Neural crest cell (in vitro differentiated cells): ENCODE data around the gene UNK. TPM values are rescaled to one million over a fixed set of nuclear protein-coding genes. Genes with fewer than 3 reads are reported as not detected.

Source experiments
- DNase-seq: peaks from one replicate; pipeline ENCODE4 v3.0.0; 2021; ENCODE audit warnings: low read depth, mixed read lengths, low spot score
- H3K27ac Mint-ChIP-seq: one replicate; pipeline ENCODE4 v1.8.0; 2021; ENCODE audit warnings: mild to moderate bottlenecking, mixed read lengths; ENCODE audit not compliant: unreplicated experiment
- H3K27me3 Mint-ChIP-seq: 2 replicates; pipeline ENCODE4 v1.8.0; 2021; ENCODE audit warnings: low read depth, mild to moderate bottlenecking, mixed read lengths
- H3K36me3 Mint-ChIP-seq: 2 replicates; pipeline ENCODE4 v1.8.0; 2021; ENCODE audit warnings: low read depth, mild to moderate bottlenecking, mixed read lengths
- H3K4me1 Mint-ChIP-seq: 2 replicates; pipeline ENCODE4 v1.8.0; 2021; ENCODE audit warnings: mixed read lengths
- H3K4me3 Mint-ChIP-seq: one replicate; pipeline ENCODE4 v1.8.0; 2021; ENCODE audit warnings: mild to moderate bottlenecking, mixed read lengths
- H3K9me3 Mint-ChIP-seq: 2 replicates; pipeline ENCODE4 v1.8.0; 2021; ENCODE audit warnings: mixed read lengths
- CTCF ChIP-seq: fragments of 200-600 bp; sonication (generic); conservative IDR thresholded peaks from 2 replicates; pipeline ENCODE4 v1.5.0; 2021; ENCODE audit warnings: antibody characterized with exemption, mild to moderate bottlenecking
- total RNA-seq: library from RNA; stranded (reverse); gene quantifications from 2 replicates; pipeline ENCODE4 v1.2.1, GENCODE V29; 2021

The UNK gene
- total RNA-seq, 1 donor from 2014 or later: 49.3 TPM

GRCh38 chr17:75844530-75845057, 60.0 kb downstream of the UNK start:
- Mint-ChIP-seq H3K9me3 (no peaks in the 10 kb centered on the region), H3K27me3 (no peaks in the 10 kb centered on the region), H3K36me3 (peaks cover 3% of the 10 kb centered on the region), H3K4me1 (peaks cover 9% of the 10 kb centered on the region), H3K4me3 (no peak overlapping the region), H3K27ac (no peak overlapping the region)
- no peak for DNase-seq
- no peak for TF ChIP-seq CTCF

- H3K27me3 Mint-ChIP-seq: no peaks in the 10 kb centered on the region
- peak; percentile 66 for DNase-seq
- H3K9me3 Mint-ChIP-seq: no peaks in the 10 kb centered on the region
- peak; percentile 70 for TF ChIP-seq CTCF
- H3K4me3 Mint-ChIP-seq: peak overlapping the region; percentile 38
- no peak overlapping the region for H3K27ac Mint-ChIP-seq
- H3K36me3 Mint-ChIP-seq: peaks cover 3% of the 10 kb centered on the region
- peaks cover 9% of the 10 kb centered on the region for H3K4me1 Mint-ChIP-seq
Observed at GRCh38 chr17:75845058-75845711, 60.6 kb downstream of the UNK start.

- H3K36me3 Mint-ChIP-seq: peaks cover 3% of the 10 kb centered on the region
- H3K4me3 Mint-ChIP-seq: peak overlapping the region; percentile 38
- peak overlapping the region; percentile 71 for H3K27ac Mint-ChIP-seq
- peaks cover 9% of the 10 kb centered on the region for H3K4me1 Mint-ChIP-seq
- no peaks in the 10 kb centered on the region for H3K9me3 Mint-ChIP-seq
- DNase-seq: no peak
- no peak for TF ChIP-seq CTCF
- H3K27me3 Mint-ChIP-seq: no peaks in the 10 kb centered on the region
Observed at GRCh38 chr17:75845933-75846691, 61.5 kb downstream of the UNK start.

GRCh38 chr17:75846692-75847613, 62.3 kb downstream of the UNK start:
- Mint-ChIP-seq H3K27ac (no peak overlapping the region), H3K27me3 (no peaks in the 10 kb centered on the region), H3K4me3 (no peak overlapping the region), H3K9me3 (no peaks in the 10 kb centered on the region), H3K36me3 (peaks cover 3% of the 10 kb centered on the region), H3K4me1 (peaks cover 9% of the 10 kb centered on the region)
- no peak for DNase-seq
- TF ChIP-seq CTCF: no peak
